HEK293 (cell line): Measurements from ENCODE around the gene DYRK2.

Experiments used
- CTCF ChIP-seq: fragments of 450-650 bp; formaldehyde crosslinking; IDR thresholded peaks from 2 replicates; pipeline ENCODE4 v1.5.1; 2016; ENCODE audit warnings: missing biosample characterization, missing genetic modification characterization
- REST ChIP-seq: fragments of 450-650 bp; formaldehyde crosslinking; IDR thresholded peaks from 2 replicates; pipeline ENCODE4 v1.5.1; 2016; ENCODE audit warnings: missing biosample characterization, missing genetic modification characterization
- ZBTB10 ChIP-seq: fragments of 450-650 bp; formaldehyde crosslinking; IDR thresholded peaks from 2 replicates; pipeline ENCODE4 v1.5.1; 2016; ENCODE audit warnings: missing biosample characterization, missing genetic modification characterization
- ZBTB17 ChIP-seq: fragments of 450-650 bp; formaldehyde crosslinking; IDR thresholded peaks from 2 replicates; pipeline ENCODE4 v1.5.1; 2016; ENCODE audit warnings: missing biosample characterization, missing genetic modification characterization
- ZBTB20 ChIP-seq: fragments of 450-650 bp; formaldehyde crosslinking; IDR thresholded peaks from 2 replicates; pipeline ENCODE4 v1.5.1; 2016; ENCODE audit warnings: missing biosample characterization, missing genetic modification characterization
- ZFP41 ChIP-seq: fragments of 450-650 bp; formaldehyde crosslinking; IDR thresholded peaks from 2 replicates; pipeline ENCODE4 v1.5.1; 2016; ENCODE audit warnings: missing biosample characterization, missing genetic modification characterization, borderline replicate concordance
- ZNF133 ChIP-seq: fragments of 450-650 bp; formaldehyde crosslinking; IDR thresholded peaks from 2 replicates; pipeline ENCODE4 v1.5.1; 2016; ENCODE audit warnings: missing biosample characterization, missing genetic modification characterization
- ZNF138 ChIP-seq: fragments of 450-650 bp; formaldehyde crosslinking; IDR thresholded peaks from 2 replicates; pipeline ENCODE4 v1.5.1; 2016; ENCODE audit warnings: missing biosample characterization, missing genetic modification characterization, borderline replicate concordance
- ZNF202 ChIP-seq: fragments of 450-650 bp; formaldehyde crosslinking; IDR thresholded peaks from 2 replicates; pipeline ENCODE4 v1.5.1; 2016; ENCODE audit warnings: missing biosample characterization, missing genetic modification characterization, borderline replicate concordance
- ZNF670 ChIP-seq: fragments of 450-650 bp; formaldehyde crosslinking; IDR thresholded peaks from 2 replicates; pipeline ENCODE4 v1.5.1; 2016; ENCODE audit warnings: missing biosample characterization, missing genetic modification characterization, low read depth

- no peak for TF ChIP-seq CTCF
- no peak for TF ChIP-seq ZNF670 (tag by site-specific recombination)
- no peak for TF ChIP-seq ZBTB17 (tag by site-specific recombination)
- TF ChIP-seq ZNF133 (tag by site-specific recombination), result no peak
- no peak for TF ChIP-seq ZNF138 (tag by site-specific recombination)
- no peak for TF ChIP-seq ZBTB20
- TF ChIP-seq ZFP41 (tag by site-specific recombination), result no peak
- TF ChIP-seq ZBTB10 (tag by site-specific recombination), result no peak
- no peak for TF ChIP-seq ZNF202 (tag by site-specific recombination)
- TF ChIP-seq REST (tag by site-specific recombination), result no peak
Observed at GRCh38 chr12:67661311-67662021, 12.9 kb downstream of the DYRK2 start.
